GM12801 (cell line): ENCODE measurements around the gene ZNF385D.

Experiments used
- TF ChIP-seq, protein P1 (sequence below): IDR thresholded peaks from one replicate; pipeline ENCODE4 v1.5.1; 2011; ENCODE audit warnings: control low read depth; ENCODE audit not compliant: insufficient read length; ENCODE audit errors: extremely low read depth

The ZNF385D gene

DNA sequence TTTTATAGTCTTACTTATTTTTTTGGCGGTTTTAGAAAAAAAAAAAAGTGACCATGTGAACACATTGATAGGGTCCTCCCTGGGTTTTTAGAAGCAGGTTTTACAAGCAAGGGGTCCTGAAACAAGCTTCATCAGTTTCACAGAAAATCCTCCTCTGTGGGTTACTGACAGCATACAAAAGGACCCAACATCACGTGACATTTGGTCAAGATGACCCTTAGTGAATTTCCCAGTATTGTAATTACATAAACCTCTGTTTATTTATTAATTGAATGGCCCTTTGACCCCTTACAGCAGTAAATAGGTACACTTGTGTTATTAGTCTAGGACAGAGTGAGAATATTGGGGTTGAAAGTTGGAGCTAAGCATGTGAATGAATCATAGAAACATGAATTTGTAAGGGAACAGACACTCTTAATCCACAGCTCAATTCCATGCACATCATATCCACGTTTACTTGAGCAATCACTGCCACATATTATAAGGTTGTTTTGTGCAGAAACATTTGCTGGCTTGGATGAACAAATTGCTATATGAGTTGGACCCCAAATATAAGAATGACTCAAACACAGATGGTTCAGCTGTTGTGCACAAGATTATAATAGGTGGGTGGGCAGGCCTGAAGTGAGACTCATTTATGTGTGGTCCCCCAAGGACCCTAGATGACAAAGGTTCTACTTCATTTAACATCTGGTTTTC, 137.5 kb downstream of the ZNF385D start:
- TF ChIP-seq, protein P1, sequence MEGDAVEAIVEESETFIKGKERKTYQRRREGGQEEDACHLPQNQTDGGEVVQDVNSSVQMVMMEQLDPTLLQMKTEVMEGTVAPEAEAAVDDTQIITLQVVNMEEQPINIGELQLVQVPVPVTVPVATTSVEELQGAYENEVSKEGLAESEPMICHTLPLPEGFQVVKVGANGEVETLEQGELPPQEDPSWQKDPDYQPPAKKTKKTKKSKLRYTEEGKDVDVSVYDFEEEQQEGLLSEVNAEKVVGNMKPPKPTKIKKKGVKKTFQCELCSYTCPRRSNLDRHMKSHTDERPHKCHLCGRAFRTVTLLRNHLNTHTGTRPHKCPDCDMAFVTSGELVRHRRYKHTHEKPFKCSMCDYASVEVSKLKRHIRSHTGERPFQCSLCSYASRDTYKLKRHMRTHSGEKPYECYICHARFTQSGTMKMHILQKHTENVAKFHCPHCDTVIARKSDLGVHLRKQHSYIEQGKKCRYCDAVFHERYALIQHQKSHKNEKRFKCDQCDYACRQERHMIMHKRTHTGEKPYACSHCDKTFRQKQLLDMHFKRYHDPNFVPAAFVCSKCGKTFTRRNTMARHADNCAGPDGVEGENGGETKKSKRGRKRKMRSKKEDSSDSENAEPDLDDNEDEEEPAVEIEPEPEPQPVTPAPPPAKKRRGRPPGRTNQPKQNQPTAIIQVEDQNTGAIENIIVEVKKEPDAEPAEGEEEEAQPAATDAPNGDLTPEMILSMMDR, result no peak

DNA sequence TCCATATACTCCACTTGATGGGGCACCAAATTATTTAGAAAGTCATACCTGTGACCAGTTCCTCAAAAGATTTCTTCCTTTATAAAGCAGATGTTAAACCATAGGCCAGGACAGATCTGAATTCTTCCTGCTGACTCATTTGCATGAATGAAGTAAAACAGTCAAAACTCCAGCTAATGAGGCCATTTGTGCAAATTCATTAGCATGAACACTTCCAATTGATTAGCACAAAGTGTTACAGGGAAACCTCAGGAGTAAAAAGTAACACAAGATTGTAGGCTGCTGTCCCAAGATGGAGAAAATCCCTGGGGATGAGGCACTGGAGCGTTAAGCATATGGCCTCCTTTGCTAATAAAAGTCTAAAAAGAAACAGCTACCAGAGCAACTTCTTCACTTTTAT, 149.8 kb downstream of the ZNF385D start:
- TF ChIP-seq, protein P1, result no peak

DNA sequence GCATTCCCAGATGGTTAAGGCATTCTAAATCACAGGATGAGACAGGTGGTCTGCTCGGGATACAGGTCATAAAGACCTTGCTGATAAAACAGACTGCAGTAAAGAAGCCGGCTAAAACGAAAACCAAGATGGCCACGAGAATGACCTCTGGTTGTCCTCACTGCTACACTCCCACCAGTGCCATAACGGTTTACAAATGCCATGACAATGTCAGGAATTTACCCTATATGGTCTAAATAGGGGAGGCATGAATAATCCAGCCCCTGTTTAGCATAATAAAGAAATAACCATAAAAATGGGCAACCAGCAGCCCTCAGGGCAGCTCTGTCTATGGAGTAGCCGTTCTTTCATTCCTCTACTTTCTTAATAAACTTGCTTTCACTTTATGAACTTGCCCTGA, 151.1 kb downstream of the ZNF385D start:
- TF ChIP-seq, protein P1, result no peak

DNA sequence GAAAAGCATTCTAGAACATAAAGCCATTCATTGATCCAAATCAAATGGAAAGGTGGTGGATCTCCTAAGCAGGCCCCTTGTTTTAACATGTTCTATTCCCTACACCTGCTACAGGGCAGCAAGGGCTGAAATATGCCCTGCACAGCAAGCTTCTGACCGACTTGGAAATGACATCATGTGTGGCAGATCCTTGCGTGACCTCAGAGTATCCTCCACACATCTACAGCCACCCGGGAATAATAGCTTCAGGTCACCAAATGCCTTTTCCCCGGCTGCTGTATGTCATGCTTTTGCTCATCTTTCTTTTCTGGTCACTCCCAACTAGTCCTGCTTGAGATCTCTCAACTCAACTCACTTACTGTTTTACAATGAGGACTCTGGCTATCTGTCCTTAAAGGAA, 158.2 kb downstream of the ZNF385D start:
- TF ChIP-seq, protein P1, result no peak

DNA sequence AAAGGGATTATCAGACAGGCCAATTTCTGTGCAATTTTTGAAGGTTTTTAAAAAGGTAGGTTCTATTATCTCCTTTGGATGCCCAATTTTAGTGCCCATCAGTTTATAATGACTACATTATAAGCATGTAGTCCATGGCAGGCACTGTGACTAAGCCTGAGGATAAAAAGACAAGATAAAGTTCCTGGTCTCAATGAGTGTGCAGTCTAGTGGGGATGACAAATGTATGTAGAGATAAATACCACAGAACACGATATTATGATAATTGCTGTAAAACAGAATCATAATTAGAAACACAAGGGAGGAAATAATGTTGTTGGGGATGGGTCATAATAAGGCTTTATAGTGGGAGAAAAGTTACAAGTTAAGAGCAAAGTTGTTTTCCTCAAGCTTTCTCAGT, 163.1 kb downstream of the ZNF385D start:
- TF ChIP-seq, protein P1, result no peak

DNA sequence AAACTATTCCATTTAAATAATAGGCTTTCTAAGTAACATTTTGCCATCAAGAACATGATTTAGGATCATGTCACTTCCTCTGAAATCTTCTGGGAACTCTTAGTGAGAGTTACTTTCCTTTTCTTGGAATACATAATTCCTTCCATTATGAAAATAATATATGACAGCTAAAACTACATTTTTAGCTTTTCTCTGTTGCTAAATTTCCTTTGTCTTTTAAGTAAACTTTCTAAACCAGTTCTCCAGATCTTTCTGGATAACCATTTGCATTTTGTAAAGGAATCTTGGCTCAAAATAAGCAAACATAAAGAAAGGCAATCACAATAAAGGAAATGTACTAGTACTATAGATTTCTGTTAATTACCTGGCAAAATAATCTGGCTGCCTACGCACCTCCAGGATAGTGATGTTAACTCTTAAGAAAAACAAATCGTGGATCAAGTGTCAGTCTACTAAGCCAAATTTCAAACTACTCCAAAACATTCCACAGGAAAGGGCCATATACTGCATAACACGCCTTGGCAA, 165.7 kb downstream of the ZNF385D start:
- TF ChIP-seq, protein P1, result no peak

DNA sequence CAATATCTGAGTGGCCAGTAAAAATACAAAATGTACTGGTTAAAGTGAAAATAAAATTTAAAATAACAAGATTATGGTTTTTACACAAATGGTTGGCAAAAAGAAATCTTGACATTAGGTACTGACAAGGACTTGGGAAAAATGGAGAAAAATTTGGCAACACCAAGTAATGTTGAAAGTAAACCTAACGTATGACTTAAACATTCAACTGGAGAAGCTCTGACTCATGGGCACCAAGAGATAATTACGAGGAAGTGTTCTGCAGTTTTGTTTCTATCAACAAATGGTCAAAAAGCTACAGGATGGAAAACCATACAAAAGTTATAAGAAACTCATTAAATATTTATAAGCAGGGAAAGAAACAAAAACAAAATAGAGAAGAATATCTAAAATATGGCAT, 177.7 kb downstream of the ZNF385D start:
- TF ChIP-seq, protein P1, result no peak
